Amygdala (tissue), 56 donors: ENCODE measurements around the gene TMEM87B.

ENCODE experiments used
- DNase-seq, 56 donors: peaks; one replicate each; lab custom pipeline; 2025; lab: John Stamatoyannopoulos, UW

Gene TMEM87B, protein sequence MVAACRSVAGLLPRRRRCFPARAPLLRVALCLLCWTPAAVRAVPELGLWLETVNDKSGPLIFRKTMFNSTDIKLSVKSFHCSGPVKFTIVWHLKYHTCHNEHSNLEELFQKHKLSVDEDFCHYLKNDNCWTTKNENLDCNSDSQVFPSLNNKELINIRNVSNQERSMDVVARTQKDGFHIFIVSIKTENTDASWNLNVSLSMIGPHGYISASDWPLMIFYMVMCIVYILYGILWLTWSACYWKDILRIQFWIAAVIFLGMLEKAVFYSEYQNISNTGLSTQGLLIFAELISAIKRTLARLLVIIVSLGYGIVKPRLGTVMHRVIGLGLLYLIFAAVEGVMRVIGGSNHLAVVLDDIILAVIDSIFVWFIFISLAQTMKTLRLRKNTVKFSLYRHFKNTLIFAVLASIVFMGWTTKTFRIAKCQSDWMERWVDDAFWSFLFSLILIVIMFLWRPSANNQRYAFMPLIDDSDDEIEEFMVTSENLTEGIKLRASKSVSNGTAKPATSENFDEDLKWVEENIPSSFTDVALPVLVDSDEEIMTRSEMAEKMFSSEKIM

DNA sequence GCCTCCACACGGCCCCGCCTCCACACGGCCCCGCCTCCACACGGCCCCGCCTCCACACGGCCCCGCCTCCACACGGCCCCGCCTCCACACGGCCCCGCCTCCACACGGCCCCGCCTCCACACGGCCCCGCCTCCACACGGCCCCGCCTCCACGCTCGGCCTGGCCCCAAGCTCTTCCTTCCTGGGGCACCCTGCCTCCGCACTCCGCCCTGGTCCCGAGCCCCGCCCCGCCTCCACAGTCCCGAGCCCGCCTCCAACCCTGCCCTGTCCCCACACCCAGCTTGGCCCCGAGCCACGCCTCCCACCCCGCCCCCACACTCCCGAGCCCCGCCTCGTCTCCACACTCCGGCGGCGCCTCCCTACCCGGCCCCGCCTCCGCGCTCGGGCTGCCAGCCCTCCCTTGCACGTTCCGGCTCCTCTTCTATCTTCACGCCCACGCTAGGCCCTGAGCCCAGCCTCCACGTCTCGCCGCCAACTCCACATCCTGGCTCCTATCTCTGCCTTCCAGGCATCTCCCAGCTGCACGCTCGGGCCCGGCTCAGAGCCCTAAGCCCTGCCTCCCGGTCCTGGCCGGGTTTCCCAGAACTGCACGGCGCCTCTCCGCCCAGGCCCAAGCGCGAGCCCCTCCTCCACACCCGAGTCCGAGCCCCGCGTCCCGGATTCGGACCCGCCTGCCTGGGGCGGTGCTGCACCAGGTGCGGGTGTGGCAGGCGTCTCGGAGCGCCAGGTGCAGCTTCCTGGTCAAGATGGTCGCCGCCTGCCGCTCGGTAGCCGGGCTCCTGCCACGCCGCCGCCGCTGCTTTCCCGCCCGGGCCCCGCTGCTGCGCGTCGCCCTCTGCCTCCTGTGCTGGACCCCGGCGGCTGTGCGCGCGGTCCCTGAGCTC lies at the start of gene TMEM87B:
TSS of gene TMEM87B (plus strand) at position 423 of the 883 bp plus-strand sequence. CDS start at position 746, 323 bp downstream.
- DNase-seq: peak; percentile 83 to 100 (median 96)

DNA sequence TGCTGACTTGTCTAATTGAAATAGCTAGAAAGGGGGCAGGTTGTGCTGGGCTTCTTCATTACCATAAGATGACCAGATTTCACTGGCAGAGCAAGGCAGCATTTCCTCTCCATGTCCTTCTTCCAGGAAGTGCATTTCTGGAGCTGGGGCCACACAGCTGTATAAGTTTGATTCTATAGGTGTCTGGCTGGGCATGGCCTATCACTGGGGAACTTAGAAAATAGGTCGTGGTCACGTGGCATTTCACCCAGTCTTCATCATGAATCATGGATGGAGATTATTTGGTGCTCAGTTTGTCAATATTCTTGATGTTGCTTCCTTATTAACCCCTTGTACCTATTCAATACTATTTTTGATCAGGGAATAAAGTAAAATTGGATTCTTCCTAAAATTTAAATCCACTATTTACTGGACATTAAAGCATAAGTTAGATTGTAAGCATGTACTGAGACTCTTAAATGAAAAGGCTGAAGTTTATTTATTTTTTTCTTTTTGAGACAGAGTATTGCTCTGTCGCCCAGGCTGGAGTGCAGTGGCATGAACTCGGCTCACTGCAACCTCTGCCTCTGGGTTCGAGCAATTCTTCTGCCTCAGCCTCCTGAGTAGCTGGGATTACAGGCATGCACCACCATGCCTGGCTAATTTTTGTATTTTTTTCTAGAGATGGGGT lies 49.5 kb upstream of the TMEM87B start:
- no peak for DNase-seq

DNA sequence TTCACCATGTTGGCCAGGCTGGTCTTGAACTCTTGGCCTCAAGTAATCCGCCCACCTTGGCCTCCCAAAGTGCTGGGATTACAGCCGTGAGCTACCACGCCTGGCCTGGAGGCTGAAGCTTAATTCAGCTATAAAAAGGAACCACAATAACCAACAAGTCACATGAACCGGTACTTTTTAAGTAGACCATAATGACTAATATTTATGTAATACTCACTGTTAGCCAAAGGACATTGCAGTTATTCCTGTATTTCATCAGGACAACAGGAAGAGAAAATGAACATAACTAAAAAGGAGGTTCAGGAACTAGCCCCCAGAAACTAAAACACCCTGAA lies 49.0 kb upstream of the TMEM87B start:
- no peak for DNase-seq

DNA sequence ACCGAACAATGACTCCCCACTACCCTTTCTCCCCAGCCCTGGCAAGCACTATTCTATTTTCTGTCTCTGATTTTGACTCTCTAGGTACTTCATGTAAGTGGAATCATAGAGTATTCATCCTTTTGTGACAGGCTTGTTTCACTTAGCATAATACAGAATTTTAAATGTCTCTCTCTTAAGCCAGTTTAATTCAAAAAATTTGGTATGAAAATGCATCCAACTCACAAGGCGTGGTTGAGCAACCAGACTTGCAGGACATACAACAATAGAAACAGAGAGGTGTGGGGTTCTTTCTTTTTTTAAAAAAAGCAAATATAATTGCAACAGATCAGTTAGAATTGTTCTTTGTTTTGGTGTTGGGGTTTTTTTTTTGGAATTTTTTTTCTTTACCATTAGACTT lies 47.6 kb upstream of the TMEM87B start:
- no peak for DNase-seq

DNA sequence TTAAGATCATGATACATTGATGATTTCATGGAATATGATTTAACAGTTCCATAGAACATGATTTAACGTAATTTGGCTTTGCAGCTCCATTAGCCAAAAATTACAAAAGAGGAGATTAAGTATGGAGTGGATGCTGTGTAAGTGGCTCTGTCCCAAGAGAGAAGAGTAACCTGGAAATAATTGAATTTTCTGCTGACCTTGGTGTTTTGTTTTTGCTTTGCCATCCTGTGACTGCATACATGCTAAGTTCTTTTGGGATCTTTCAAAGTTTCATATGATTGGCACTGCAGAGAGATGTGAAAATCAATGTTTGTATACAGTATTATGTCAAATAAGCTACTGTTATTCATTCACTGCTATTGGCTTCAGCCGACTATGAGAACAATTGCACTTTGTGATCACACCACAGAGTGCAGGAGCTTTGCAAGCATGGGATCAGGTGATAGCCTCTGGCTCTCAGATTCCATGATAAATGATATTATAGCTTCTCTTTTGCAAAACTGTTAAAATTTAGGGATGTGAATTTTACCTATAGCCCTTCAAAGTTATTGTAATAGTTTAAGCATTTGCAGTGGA lies 46.1 kb upstream of the TMEM87B start:
- no peak for DNase-seq

DNA sequence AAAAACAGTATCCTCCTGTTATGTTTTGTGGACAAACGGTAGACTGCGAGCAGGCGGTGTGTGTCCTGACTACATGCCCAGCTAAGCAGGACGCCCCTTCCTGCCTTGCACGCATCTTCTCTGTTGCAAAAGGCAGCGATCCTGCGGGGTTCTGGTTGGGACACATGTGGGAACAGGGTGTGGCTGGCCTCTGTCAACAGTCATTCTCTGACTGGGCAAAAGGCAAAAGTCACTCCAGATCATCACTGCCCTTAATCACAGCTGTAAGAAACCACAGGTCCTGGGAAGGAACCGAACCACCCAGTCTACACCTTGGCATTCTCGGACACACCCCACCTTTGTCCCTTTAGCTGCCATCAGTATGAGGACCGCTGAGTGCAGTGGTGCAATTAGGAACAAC lies 44.3 kb upstream of the TMEM87B start:
- DNase-seq: no peak

DNA sequence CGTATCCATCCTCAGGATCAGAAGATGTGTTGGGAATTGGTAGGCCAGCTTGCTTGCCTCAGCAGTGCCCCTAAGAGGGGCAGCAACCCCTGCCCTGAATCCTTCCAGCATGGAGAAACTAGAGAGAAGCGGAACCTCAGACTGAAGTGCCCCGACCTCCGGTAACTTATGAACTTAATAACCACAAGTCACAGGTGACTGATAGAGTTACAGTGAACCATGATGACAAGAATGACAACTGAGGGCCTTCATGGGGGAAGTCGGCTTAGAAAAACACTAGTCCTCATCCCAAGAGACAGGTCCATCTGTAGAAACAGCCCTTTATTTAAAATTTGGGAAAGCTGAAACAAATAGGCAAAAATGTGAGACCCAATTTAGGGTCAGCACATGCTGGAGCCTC lies 42.5 kb upstream of the TMEM87B start:
- no peak for DNase-seq

DNA sequence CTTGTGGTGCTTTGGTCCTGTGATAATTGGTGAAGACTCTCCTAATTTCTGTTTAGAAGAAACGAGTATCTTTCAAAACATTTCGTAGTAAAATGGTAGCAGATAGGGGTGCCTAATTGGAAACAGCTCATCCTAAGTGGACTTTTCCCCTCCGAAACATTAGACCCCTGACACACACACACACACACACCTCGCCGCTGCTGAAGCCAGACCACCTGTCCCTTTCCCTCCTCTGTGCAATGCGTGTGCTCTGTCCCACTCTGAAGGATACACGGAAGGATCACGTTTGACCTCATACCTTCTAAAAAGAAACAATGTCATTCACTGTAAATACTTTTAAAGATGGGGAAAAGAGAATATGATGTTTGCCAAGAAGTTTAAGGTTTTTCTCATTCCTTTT lies 36.2 kb upstream of the TMEM87B start:
- no peak for DNase-seq

DNA sequence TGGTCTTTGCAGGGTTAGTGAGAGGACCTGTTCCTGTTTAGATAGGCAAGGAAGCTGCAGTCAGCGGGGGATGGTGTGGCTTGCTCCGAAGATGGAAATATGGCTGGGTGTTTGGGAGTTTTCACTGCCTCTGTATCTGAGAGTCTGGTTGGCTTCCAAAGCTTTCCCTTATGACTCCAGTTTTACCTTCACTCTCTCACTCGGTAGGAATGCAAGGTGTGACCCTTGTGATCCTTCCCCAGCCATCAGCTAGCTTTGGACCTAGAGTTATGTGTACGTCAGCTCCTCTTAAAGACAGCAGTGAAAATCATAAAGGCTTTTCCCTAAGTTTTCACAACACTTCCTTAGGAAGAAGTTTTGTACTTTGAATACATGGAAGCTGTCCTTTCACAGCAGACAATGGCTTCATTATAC lies 35.5 kb upstream of the TMEM87B start:
- DNase-seq: no peak

GRCh38 chr2:112020561-112020960 lies 34.5 kb upstream of the TMEM87B start:
- DNase-seq: no peak

GRCh38 chr2:112021290-112021689 lies 33.8 kb upstream of the TMEM87B start:
- DNase-seq: no peak

DNA sequence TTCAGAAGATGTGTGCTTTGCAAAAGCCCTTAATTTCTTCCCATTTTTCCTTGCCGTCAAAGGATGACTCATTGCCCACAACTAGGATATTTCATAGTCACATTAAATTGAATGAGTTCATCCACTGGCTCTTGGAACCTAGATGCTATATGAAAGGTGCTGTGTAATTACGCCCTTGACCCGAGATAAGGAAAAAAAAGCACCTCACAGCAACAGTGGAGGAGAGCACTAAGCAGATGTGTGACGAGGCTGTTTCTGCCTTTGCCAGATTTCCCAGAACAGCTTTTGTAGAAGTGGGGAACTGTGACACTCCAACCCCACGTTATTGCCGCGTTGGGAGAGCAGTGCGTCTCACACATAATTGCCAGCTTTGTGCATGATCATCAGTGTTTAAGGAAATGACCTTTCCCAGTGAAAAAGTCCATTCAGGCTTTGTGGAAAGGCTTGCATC lies 33.3 kb upstream of the TMEM87B start:
- DNase-seq: no peak

- DNase-seq: no peak
Observed at GRCh38 chr2:112023707-112024106, 31.4 kb upstream of the TMEM87B start.

- peak in 2 of 56 donors; percentile 6 to 12 for DNase-seq
Observed at GRCh38 chr2:112024231-112024630, 30.8 kb upstream of the TMEM87B start.

- DNase-seq: no peak
Observed at GRCh38 chr2:112024896-112025491, 30.1 kb upstream of the TMEM87B start.

DNA sequence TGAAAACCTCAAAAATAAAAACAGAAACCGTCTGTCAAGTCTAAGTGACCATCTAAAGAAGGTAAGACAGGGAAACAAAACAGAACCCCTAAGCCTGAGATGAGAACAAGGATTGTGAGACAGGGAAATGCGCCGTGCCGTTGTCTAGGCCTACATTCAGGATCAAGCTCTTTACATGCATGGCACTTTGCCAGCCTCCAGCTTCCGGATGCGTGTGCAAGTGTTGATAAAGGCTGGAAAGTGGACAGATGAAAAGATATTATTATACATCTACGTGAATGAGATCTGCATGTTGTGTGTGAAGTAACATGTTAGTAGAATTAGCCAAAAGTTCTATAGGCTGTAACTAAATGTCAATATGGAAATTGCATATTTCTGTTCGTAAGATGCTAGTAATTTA lies 28.6 kb upstream of the TMEM87B start:
- no peak for DNase-seq

DNA sequence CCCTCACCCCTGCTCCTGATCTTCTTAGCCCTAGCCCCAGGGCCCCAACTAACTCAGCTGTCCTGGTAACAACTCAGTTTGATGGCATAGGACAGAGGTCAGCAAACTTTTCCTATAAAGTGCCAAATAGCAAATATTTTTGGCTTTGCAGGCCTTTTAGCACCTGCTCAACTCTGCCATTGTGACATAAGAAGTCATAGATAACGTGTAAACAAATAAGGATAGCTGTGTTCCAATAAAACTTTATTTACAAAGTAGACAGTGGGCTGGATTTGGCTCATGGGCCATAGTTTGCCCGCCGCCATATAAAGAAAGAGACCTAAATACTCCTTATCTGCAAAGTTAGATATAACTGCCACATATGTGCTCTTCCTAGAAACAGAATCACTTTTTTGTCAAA lies 27.3 kb upstream of the TMEM87B start:
- DNase-seq: no peak

- no peak for DNase-seq
Observed at GRCh38 chr2:112029164-112029563, 25.9 kb upstream of the TMEM87B start.

DNA sequence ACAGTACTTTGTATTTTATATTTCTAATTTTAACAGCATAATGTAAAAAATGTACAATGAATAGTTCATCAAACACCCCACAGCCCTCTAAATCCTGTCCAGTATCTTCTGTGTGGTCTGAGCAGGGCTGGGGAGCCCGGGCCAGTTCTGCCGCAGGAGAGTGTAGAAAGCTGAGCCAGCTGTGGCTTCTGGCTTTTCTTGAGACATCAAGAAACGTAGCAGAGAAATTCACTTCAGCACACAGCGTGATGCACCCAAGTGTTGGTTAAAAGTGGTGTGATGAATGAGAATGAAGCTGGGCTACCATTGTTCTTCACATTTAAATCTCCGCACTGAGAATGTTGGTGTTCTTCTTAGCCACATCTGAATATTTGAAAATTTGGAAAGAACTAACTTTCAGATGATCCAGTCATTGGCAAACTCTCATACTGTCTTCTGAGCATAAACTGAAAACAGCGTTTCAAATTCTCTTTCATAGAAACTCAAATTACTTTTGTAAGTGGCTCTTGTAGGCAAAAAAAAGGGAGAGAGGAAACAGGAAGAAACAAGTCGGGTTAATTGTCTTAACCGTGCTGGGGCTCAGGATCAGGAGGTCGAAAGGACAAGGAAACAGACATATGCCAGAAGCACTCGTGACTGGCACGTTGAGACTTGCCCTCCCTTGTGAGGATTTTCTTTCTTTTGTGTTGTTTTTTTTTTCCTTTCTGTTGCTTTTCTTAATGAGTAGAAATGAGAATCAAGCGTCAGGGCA lies 23.4 kb upstream of the TMEM87B start:
- peak in 1 of 56 donors; percentile 7 for DNase-seq
